ENCODE measurements around the gene KLHL10.
"Not testable (repeated sequence)": the region's sequence is repeated elsewhere in the genome, so short reads cannot be mapped to it uniquely, and the experiment has no call there.

Gene KLHL10

GRCh38 chr17:41870097-41870496 is 32.5 kb downstream of the KLHL10 start:
- Histone ChIP-seq H3K4me3 (no peak overlapping the region), H3K9ac (no peak overlapping the region), H3K36me3 (peaks cover 85% of the 10 kb centered on the region), H3K9me3 (no peaks in the 10 kb centered on the region), H3K4me2 (no peak overlapping the region), H3K27me3 (no peaks in the 10 kb centered on the region), H3K27ac (no peak overlapping the region), H4K20me1 (peaks cover 9% of the 10 kb centered on the region; the same call in 1 of the 2 replicates), H3K4me1 (no peaks in the 10 kb centered on the region)
- no peak for TF ChIP-seq Cebpa-rat (IDR thresholded peaks at IDR 0.05)

GRCh38 chr17:41870627-41871026 is 33.0 kb downstream of the KLHL10 start:
- no peaks in the 10 kb centered on the region for H3K27me3 ChIP-seq
- H3K36me3 ChIP-seq, result peaks cover 87% of the 10 kb centered on the region
- H3K9ac ChIP-seq, result no peak overlapping the region
- H3K4me2 ChIP-seq, result no peak overlapping the region
- no peak overlapping the region for H3K4me3 ChIP-seq
- no peak overlapping the region for H3K27ac ChIP-seq
- no peak for TF ChIP-seq Cebpa-rat (IDR thresholded peaks at IDR 0.05)
- no peaks in the 10 kb centered on the region for H3K4me1 ChIP-seq
- H4K20me1 ChIP-seq, result peaks cover 9% of the 10 kb centered on the region; the same call in 1 of the 2 replicates
- H3K9me3 ChIP-seq, result no peaks in the 10 kb centered on the region

GRCh38 chr17:41871789-41872188 is 34.2 kb downstream of the KLHL10 start:
- H3K4me2 ChIP-seq, result no peak overlapping the region
- no peak overlapping the region for H3K9ac ChIP-seq
- H3K9me3 ChIP-seq, result peaks cover 2% of the 10 kb centered on the region; the same call in 1 of the 2 replicates
- no peak for TF ChIP-seq Cebpa-rat (IDR thresholded peaks at IDR 0.05)
- H3K27ac ChIP-seq, result no peak overlapping the region
- H3K36me3 ChIP-seq, result peaks cover 94% of the 10 kb centered on the region
- no peak overlapping the region for H3K4me3 ChIP-seq
- no peaks in the 10 kb centered on the region for H3K27me3 ChIP-seq
- no peaks in the 10 kb centered on the region for H3K4me1 ChIP-seq
- H4K20me1 ChIP-seq, result peaks cover 9% of the 10 kb centered on the region; the same call in 1 of the 2 replicates

DNA sequence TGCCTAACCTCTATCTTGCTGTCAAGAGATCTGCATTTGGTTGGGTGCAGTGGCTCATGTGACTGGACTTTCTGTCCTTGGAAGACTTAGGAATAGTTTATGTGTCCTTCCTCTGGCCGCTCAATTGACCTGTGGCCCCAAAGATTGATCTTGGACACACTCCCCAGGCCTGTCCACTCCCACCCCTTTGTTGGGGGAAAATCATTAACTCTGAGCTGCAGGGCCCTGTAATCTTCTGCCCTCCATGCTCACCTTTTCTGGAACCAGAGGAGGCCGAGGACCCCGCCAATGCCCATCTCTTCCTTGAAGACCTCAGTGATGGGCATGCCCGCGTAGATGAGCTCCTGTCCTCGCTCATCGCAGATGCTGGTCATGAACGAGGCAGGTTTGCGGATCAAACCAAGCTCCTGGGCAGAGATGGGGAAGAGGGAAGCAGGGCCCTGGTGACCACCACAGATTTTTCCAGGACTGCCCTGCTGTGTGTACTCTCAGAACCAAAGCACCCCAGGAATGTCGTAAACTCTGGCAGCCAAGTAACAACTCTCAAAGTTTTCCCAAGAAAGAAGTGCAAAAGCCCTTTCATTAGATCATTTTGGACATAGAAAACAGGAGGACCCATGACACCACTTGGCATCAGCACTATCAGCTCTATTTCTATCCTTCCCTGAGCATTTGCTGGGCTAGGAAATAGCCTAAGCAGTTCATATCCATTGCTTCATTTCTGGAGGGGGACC is 36.1 kb downstream of the KLHL10 start:
- Histone ChIP-seq H3K9me3 (peaks cover 16% of the 10 kb centered on the region), H3K36me3 (peaks cover 97% of the 10 kb centered on the region), H3K4me2 (no peak overlapping the region), H3K27me3 (no peaks in the 10 kb centered on the region), H3K9ac (no peak overlapping the region), H4K20me1 (peaks cover 9% of the 10 kb centered on the region; the same call in 1 of the 2 replicates), H3K27ac (no peak overlapping the region), H3K4me3 (no peak overlapping the region), H3K4me1 (no peaks in the 10 kb centered on the region)
- TF ChIP-seq Cebpa-rat (IDR thresholded peaks at IDR 0.05), result no peak

GRCh38 chr17:41874293-41874670 is 36.7 kb downstream of the KLHL10 start:
- H3K4me3 ChIP-seq, H3K4me2 ChIP-seq, H3K27me3 ChIP-seq, H3K9ac ChIP-seq, H4K20me1 ChIP-seq, H3K4me1 ChIP-seq, H3K27ac ChIP-seq: not testable (repeated sequence)
- H3K9me3 ChIP-seq, result peaks cover 16% of the 10 kb centered on the region
- peaks cover 97% of the 10 kb centered on the region for H3K36me3 ChIP-seq

GRCh38 chr17:41880130-41880529 is 42.5 kb downstream of the KLHL10 start:
- H4K20me1 ChIP-seq, result 0 out of 2 replicates have a peak, but pooled peaks cover 4% of the 10 kb centered on the region
- no peak for TF ChIP-seq Cebpa-rat (IDR thresholded peaks at IDR 0.05)
- H3K4me2 ChIP-seq, result no peak overlapping the region
- no peak overlapping the region for H3K27ac ChIP-seq
- H3K9me3 ChIP-seq, result peaks cover 16% of the 10 kb centered on the region
- H3K36me3 ChIP-seq, result peaks cover 97% of the 10 kb centered on the region
- no peak overlapping the region for H3K4me3 ChIP-seq
- H3K27me3 ChIP-seq, result no peaks in the 10 kb centered on the region
- no peaks in the 10 kb centered on the region for H3K4me1 ChIP-seq
- no peak overlapping the region for H3K9ac ChIP-seq

GRCh38 chr17:41882756-41883155 is 45.1 kb downstream of the KLHL10 start:
- H3K36me3 ChIP-seq, result peaks cover 100% of the 10 kb centered on the region
- H3K4me1 ChIP-seq, result peaks cover 9% of the 10 kb centered on the region
- no peak overlapping the region for H3K9ac ChIP-seq
- no peak overlapping the region for H3K4me3 ChIP-seq
- no peak for TF ChIP-seq Cebpa-rat (IDR thresholded peaks at IDR 0.05)
- no peaks in the 10 kb centered on the region for H3K27me3 ChIP-seq
- H4K20me1 ChIP-seq, result peaks cover 19% of the 10 kb centered on the region; the same call in 1 of the 2 replicates
- H3K4me2 ChIP-seq, result no peak overlapping the region
- peaks cover 6% of the 10 kb centered on the region for H3K9me3 ChIP-seq
- no peak overlapping the region for H3K27ac ChIP-seq

- H3K27me3 ChIP-seq, result no peaks in the 10 kb centered on the region
- peaks cover 100% of the 10 kb centered on the region for H3K36me3 ChIP-seq
- H3K9ac ChIP-seq, result no peak overlapping the region
- no peak overlapping the region for H3K4me3 ChIP-seq
- peaks cover 25% of the 10 kb centered on the region; the same call in 1 of the 2 replicates for H4K20me1 ChIP-seq
- H3K4me1 ChIP-seq, result peaks cover 9% of the 10 kb centered on the region
- TF ChIP-seq Cebpa-rat (IDR thresholded peaks at IDR 0.05), result no peak
- H3K9me3 ChIP-seq, result no peaks in the 10 kb centered on the region
- H3K4me2 ChIP-seq, result no peak overlapping the region; the same call in none of the 2 replicates
- H3K27ac ChIP-seq, result no peak overlapping the region
Measured at GRCh38 chr17:41885733-41886132, 48.1 kb downstream of the KLHL10 start.

DNA sequence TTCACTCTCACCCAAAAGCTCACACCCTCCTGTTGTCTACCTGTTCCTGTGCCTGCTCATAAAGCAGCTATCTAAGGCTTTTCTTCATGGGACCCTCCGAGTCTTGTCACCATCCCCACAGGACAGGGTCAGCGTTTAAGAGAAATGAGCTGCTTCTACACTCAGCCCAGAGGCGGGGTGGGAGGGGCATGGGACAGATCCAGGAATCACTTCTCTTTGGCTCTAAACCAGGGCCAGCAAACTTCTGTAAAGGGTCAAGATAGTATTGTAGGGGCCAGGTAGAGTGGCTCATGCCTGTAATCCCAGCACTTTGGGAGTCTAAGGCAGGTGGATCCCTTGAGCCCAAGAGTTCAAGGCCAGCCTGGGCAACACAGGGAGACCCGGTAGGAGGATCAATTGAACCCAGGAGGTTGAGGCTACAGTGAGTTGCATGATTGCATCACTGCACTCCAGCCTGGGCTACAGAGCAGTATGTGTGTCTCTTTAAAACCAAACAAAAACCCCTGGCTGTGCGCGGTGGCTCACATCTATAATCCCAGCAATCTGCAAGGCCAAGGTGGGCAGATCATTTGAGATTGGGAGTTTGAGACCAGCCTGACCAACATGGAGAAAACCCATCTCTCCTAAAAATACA is 50.8 kb downstream of the KLHL10 start:
- Histone ChIP-seq H3K9me3 (no peaks in the 10 kb centered on the region), H3K4me3 (no peak overlapping the region), H3K27me3 (no peaks in the 10 kb centered on the region), H4K20me1 (peaks cover 33% of the 10 kb centered on the region), H3K9ac (no peak overlapping the region), H3K4me2 (no peak overlapping the region), H3K36me3 (peaks cover 100% of the 10 kb centered on the region), H3K27ac (no peak overlapping the region), H3K4me1 (peaks cover 9% of the 10 kb centered on the region)
- TF ChIP-seq Cebpa-rat (IDR thresholded peaks at IDR 0.05), result no peak
